Prostate gland (tissue), 2 donors: ENCODE measurements around the gene DKK3.

Source experiments
- CTCF ChIP-seq, 4 experiments: fragments of 200-600 bp in 2 of 4; fragments of 450-650 bp in 2 of 4; sonication (generic) in 2 of 4; IDR thresholded peaks; 1 replicate in 3 of 4; 2 replicates in 1 of 4; pipeline ENCODE4 v1.5.1; 2016 to 2019; ENCODE audit warnings: antibody characterized with exemption in 4 of 4, mild to moderate bottlenecking in 2 of 4, moderate library complexity in 2 of 4
- POLR2A ChIP-seq: fragments of 450-650 bp; IDR thresholded peaks from one replicate; pipeline ENCODE4 v1.6.1; 2016; ENCODE audit warnings: antibody characterized with exemption, mild to moderate bottlenecking
- POLR2AphosphoS5 ChIP-seq: sonication (generic); formaldehyde crosslinking; IDR thresholded peaks from one replicate; pipeline ENCODE4 v1.6.1; 2017; ENCODE audit warnings: antibody characterized with exemption

GRCh38 chr11:11972730-11973341 is 35.6 kb downstream of the DKK3 start:
- TF ChIP-seq CTCF (IDR thresholded peaks at IDR 0.05) (no peak), POLR2A (no peak), POLR2AphosphoS5 (no peak)
